Frontal cortex (tissue), 4 donors: ENCODE data around the gene CGN. TPM values are rescaled to one million over a fixed set of nuclear protein-coding genes. Genes with fewer than 3 reads are reported as not detected.

Source experiments
- DNase-seq, 2 donors: peaks; one replicate each; pipeline ENCODE4 v3.0.0; 2012; ENCODE audit warnings: low spot score in 2 of 2
- FAIRE-seq: peaks from 2 replicates; lab custom pipeline; 2012; peaks lifted over from hg19 to GRCh38; lab: Jason Lieb, UNC
- total RNA-seq: library from RNA; depleted of rRNA; stranded (reverse); fragments of >200 nt; gene quantifications from one replicate; pipeline ENCODE4 v1.2.3, GENCODE V29; 2014
- donor health status: control.
- donor health status: control.
- donor health status: control.

CGN gene, protein sequence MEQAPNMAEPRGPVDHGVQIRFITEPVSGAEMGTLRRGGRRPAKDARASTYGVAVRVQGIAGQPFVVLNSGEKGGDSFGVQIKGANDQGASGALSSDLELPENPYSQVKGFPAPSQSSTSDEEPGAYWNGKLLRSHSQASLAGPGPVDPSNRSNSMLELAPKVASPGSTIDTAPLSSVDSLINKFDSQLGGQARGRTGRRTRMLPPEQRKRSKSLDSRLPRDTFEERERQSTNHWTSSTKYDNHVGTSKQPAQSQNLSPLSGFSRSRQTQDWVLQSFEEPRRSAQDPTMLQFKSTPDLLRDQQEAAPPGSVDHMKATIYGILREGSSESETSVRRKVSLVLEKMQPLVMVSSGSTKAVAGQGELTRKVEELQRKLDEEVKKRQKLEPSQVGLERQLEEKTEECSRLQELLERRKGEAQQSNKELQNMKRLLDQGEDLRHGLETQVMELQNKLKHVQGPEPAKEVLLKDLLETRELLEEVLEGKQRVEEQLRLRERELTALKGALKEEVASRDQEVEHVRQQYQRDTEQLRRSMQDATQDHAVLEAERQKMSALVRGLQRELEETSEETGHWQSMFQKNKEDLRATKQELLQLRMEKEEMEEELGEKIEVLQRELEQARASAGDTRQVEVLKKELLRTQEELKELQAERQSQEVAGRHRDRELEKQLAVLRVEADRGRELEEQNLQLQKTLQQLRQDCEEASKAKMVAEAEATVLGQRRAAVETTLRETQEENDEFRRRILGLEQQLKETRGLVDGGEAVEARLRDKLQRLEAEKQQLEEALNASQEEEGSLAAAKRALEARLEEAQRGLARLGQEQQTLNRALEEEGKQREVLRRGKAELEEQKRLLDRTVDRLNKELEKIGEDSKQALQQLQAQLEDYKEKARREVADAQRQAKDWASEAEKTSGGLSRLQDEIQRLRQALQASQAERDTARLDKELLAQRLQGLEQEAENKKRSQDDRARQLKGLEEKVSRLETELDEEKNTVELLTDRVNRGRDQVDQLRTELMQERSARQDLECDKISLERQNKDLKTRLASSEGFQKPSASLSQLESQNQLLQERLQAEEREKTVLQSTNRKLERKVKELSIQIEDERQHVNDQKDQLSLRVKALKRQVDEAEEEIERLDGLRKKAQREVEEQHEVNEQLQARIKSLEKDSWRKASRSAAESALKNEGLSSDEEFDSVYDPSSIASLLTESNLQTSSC
- 2.0 TPM for total RNA-seq

DNA sequence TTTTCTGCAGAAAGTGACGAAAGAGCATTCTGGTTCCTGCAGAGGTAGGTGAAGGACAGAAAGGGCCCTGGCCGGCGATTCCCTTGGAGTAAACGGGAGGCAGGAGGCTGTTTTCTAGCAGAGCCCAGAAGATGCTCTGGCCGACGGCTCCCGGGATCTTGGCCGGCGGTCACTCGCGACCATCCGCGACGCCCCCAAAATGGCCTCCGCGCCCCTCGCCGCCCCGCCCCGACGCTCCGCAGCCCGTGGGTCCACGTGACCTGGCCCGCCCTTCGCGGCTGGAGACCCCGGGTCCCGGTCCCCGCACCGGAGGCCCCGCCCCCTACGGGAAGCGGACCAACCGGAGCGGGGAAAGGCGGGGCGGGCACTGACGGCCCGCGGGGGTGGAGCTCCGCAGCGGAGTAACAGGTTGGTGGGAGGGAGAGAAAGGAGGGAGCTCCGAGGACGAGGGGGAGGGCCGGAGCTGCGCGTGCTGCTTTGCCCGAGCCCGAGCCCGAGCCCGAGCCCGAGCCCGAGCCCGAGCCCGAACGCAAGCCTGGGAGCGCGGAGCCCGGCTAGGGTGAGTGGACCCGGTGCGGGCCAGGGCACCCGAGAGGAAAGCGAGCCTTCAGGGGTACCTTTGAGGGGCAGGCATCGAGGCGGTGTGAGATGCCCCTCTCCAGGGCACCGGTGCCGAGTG lies at the start of gene CGN:
Gene CGN (plus strand): TSS at position 431 of the 679 bp plus-strand sequence. CDS start 7,133 bp downstream, outside the sequence.
- DNase-seq: peak; percentile 93
- FAIRE-seq: no peak

DNA sequence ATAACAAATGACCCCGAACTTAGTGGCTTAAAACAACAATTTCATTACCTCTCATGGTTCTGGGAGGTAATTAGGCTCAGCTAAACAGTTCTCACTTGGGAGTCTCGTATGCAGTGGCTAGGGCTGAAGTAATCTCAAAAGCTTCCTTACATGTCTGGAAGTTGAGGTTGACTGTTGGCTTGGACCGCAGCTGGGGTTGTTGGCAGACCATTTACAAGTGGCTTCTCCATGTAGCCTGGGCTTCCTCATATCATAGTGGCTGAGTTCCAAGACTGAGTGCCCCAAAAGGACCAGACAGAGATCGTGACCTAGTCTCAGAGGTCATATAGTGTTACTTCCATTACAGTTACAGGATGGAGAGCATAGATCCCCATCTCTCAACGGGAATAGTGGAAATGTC lies 49.5 kb upstream of the CGN start:
- no peak for FAIRE-seq

DNA sequence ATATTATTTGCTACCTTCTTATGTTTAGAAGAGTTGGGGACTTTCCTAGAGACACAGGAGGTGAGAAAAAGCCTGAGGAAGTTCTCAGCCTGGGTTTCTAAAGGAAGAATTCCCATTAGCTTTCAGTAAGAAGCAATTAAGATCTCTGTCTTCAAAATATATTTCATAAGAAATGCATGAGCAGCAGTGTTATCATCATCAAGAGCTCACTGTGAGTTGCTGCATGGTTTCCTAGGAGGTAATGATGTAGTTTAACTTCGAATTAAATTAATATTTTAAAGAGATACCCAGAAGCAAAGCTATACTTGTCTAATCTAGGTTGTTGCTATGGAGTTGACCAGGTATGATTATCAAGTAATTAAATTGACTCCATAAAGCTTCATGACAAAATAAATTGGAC lies 46.2 kb upstream of the CGN start:
- DNase-seq: no peak
- FAIRE-seq: no peak

More for the DNA sequence above, 49.5 kb upstream of the CGN start:
- no peak for DNase-seq

DNA sequence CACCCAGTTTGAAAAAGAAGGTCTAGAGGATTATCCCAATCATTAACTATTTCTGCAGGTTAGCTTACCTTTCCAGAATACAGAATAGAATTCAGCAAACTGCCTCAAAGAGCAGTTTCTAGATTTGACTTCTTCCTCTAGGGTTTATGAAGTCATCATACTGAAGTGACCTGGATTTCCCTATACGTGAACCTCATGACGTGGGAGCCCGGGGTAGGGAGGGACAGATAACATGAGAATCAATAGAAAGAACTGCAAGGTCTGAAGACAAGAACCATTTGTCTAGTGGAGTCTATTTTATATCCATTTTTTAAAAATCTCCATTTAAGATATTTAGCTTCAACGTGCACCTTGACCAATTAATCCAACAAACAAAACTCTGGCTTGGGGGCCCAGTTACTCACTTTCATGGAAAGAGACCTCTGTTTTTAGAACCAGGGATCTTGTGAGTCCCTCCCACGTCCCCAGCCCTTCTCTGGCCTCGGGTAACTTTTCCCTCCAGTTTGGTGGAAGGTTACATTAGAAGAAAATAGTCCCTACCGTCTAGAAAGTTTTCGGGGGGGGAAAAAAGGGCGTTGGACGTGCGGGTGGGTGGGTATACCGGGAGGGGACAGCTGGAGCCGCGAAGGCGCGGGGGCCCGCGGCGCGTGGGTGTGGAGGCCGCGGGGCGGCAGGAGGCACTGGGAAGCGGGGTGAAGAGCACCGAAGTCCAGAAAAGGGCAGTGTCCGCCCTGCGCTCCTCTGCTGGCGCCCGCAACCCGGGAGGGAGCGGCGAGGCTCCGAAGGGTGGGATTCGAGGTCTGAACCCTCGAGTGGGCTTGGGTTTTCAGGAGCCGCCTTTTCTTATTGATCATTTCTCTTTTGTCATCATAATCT lies 38.1 kb upstream of the CGN start:
- DNase-seq (peak; percentile 45 to 58), FAIRE-seq (no peak)

DNA sequence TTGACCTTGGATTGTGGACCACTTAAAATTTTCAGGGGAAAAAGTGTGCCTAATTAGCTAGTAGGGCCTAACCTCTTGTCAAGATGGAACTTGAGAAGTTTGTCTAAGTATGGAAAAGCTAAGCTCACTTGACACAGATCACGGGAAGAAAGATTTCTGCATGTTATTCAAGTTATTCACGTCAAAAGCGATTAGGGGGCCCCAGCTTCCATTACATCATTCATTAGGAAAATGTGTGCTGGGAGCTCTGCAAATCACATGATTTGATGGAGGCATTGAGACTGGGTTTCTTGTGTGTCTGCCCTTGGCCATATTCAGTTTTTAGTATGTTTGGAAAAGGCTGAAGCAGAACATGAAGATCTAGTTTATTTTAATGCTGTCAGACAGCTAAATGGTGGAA lies 36.4 kb upstream of the CGN start:
- DNase-seq (no peak), FAIRE-seq (no peak)

DNA sequence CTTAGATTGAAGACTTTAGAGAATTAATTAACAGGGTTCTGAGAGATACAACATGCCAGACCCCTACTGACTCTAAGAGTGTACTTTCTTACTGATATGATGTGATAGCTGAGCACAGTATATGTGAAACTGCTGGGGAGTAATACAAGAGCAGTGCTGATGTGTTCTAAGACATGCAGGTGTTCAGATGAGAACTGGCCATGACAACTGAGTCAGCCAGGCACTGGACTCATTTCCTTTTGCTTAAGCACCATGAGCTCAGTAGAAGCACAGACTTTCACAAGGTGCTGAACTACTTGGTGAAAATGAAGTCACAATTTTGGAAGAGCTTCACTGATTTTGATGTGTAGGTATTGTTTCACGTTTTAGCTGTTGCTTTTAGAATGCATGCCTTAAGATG lies 36.0 kb upstream of the CGN start:
- DNase-seq (no peak), FAIRE-seq (no peak)

DNA sequence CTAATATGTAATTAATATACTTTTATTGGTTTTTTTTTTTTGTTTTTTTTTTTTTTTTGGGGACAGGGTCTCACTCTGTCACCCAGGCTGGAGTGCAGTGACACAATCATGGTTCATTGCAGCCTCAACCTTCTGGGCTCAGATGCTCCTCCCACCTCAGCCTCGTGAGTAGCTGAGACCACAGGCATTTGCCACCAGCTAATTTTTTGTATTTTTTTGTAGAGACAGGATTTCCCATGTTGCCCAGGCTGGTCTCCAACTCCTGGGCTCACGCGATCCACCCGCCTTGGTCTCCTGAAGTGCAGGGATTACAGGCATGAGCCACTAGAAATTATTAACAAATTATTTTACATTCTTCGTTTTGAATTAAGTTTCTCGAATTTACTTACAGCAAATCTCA lies 35.1 kb upstream of the CGN start:
- FAIRE-seq (no peak), DNase-seq (no peak)

DNA sequence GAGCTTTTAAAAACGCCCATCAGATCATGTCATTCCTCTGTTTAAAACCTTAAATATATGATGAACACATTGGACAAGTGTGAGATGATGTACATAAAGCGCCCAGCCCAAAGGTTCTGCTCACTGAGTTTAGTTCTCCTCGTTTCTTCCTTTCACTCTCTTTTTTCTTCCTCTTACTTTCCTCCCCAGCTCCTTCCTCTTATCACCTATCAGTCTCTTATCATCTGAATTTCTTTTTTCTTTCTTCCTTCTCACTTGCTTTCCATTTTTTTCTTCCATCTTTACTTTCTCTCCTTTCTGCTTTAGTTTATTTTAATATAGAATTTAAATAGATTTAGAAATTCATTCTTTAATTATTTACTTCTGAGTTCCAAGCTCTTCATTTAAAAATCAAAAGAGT lies 34.1 kb upstream of the CGN start:
- no peak for FAIRE-seq
- no peak for DNase-seq

DNA sequence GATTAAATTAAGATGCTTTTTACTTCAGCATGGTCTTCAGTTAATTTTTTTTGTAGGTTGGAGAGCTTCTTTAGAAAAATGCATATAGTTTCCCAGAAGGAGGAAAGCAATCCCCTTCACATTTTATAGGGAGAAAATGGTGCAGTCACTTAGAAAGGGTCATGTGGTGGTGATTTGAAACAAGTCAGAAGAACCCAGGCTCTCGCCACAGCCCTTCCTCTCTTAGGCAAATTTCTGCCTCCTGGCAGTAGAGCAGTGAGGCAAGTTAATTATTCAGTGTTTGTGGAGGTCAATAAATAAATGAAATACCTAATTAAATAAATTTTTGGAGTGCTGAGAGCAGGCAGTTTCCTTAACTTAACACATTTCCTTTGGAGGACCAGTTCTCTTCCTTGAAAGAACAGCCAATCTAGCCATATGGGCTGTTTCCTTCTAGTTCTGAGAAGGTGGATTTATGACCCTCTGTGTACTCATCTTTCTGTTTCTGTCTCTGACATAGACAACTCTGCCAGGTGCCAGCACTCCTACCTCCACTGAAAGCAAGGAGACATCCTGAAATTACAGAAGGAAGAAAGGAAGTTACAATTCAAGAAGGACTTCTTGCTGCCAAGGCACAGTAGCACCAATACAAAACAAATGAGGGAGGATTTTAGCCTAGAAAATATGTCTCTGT lies 32.9 kb upstream of the CGN start:
- FAIRE-seq (no peak), DNase-seq (no peak)

DNA sequence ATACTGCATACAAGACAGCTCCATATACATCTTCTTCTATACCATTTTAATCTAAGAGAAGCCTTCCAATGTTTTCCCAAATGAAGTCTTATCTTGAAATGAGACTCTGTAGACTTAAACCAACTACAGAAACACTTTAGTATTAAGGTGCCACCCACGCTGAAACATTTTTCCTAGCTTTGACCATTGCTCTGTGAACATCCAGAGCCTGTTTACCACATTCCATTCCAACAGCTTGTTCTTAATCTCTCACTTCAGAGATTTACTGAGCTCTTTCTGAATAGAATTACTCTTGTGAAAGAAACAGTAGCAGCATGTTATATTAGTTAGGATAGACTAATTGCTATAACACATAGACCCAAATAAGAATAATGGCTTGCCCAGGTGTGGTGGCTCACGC lies 32.3 kb upstream of the CGN start:
- no peak for FAIRE-seq
- DNase-seq: no peak

DNA sequence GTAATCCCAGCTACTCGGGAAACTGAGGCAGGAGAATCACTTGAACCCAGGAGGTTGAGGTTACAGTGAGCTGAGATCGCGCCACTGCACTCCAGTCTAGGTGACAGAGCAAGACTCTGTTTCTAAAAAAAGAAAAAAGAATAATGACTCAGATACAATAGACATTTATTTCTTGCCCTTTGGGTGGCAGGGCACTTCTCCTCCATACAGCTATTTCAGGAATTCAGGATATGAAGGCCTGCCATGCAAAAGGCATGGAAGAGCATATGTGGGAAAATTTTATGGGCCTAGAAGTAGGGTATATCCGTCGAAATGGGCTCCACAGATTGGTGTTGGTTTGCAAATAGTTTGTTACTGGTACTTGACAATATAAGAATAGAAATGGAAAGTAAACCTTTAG lies 31.7 kb upstream of the CGN start:
- FAIRE-seq: no peak
- DNase-seq: no peak

DNA sequence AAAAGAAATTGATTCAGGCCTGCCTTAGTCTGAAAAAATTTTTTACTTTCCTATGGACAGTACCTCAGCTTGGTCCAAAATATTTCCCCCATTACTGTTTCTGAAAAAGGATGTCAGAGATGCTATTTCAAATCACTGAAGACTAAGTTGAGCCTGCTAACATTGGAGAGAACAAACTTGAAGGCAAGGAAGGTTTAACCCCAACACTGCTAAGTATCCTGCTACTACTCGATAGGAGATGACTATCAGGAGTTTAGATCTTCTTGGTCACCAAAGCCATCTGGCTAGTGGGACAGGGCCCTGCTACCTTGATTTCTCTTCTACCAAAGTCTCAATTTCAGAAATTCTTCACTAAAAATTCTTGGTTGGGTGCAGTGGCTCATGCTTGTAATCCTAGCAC lies 29.2 kb upstream of the CGN start:
- FAIRE-seq (no peak), DNase-seq (no peak)

DNA sequence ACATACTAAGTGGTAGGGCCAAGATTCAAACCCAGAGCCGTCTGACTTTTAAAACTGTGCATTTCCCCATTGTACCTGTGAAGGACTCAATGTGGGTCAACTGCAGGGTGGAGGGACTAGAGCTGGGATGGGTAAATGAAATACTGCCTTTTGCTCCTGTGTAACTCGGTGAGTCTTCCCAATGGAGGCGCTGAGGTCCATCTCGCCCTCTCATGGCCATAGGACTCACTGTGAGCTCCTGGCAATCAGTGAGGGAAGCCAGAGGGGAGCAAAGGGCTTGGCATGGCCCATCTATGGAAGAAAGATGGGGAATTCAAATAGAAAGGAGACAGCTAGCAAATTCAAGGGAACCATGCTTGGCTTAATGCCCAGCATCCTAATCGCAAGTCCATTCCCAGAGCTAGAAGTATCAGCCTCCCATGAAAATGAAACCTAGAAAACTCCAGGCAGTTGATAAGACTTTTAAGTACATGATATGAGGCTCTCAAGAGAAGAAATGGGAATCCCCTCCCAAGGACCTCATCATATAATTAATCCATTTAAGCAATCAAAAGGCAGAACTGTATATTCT lies 25.4 kb upstream of the CGN start:
- no peak for FAIRE-seq
- DNase-seq: no peak

DNA sequence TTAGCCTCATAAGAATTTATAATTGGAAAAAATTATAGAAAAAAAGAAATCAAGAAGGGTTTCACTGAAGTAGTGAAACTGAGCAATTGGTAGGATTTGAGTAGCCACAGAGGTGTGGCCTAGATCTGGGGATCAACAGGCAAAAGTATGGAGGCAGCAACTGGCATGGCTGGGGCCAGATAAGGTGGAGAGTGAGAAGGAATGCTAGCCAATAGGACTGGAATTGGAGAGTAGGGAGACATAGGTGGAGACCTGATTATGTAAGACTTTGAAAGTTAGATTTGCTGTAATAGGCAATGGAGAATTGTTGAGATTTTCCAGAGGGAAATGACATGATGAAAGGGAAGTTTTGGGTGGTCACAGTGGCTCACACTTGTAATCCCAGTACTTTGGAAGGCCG lies 24.6 kb upstream of the CGN start:
- FAIRE-seq: no peak
- no peak for DNase-seq

DNA sequence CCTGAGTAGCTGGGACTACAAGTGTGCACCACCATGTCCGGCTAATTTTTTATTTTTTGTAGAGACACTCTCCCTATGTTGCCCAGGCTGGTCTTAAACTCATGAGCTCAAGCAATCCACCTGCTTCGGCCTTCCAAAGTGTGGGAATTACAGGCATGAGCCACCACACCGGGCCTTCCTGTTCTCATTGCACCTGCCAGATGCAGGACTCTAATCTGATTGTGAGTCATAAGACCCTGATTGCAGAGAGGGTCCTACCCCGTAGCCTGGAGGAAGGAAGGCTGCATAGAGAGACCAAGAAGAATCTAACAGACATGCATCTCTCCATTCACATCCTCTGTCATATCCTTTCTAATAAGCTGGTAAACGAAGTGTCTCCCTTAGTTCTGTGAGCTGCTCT lies 19.5 kb upstream of the CGN start:
- DNase-seq: no peak
- FAIRE-seq: no peak

DNA sequence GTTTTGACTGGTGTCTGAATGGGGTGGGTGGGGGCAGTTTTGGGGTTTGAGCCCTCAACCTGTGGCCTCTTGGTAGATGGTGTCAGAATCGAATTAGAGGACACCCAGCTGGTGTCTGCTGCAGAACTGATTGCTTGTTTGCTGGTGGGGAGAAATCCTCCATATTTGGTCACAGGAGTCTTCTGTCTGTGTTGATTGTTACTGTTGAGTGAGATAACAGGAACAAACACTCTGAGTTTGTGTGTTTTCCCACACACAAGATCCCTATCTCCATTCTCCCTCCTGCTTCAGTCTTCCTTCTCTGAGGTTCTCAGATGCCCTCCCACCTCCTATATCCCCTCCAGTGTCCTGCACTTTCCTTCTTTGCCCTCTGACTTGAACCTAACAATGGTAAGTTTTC lies 19.1 kb upstream of the CGN start:
- DNase-seq (no peak), FAIRE-seq (no peak)

DNA sequence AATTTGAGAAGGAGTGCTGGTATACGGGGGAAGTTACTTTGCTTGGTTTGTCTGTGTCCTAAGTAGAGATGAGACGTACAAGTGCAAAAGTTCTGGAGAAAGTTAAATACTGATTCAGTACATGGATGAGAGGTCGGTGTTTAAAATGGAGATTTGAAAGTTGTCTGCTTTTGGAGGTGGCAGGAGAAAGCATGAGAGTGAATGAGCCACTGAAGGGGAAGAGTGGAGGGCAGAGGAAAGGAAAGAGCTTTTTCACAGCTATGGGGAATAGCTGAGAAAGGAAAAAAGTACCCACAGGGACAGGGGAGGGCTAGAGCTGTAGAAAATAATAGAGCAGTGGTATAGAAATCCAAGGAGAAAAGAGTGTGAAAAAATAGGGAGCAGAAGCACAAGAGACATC lies 18.1 kb upstream of the CGN start:
- FAIRE-seq: no peak
- no peak for DNase-seq

DNA sequence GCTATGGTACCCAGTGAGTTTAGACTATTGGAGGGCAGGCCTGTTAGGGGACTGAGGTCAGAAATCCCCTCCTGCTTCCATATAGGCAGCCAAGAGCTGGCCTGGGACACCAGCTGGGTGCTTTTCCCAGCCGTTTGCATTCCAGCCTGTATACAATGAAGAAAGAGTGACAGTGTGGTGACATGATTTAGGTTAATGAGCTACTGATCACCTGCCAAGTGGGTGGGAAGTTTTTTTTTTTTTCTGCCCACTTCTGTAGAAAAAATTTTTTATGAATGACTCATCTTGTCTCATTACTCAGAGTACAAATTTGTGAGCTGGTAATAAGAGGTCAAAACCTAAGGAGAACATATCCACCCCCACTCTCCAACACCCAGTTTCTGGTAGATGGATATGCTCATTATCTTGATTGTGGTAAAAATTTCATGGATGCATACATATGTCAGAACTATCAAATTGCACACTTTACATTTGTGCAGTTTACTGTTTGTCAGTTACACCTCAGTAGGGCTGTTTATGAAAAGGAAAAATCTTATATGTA lies 16.4 kb upstream of the CGN start:
- no peak for DNase-seq
- no peak for FAIRE-seq
